ENCODE data around the gene SARM1.

- TF ChIP-seq GATA2 (IDR thresholded peaks at IDR 0.05; ENCODE audit: low read depth, low read length) (no peak), GATA3 (IDR thresholded peaks at IDR 0.05; ENCODE audit: low read depth, low read length) (no peak)
These were observed 75.4 kb downstream of the SARM1 start for GRCh38 chr17:28446716-28447395.
